HEK293 (cell line): Measurements from ENCODE around the gene SSBP1.

ENCODE experiments used
- CTCF ChIP-seq: fragments of 450-650 bp; formaldehyde crosslinking; IDR thresholded peaks from 2 replicates; pipeline ENCODE4 v1.5.1; 2016; ENCODE audit warnings: missing biosample characterization, missing genetic modification characterization
- ELK4 ChIP-seq: IDR thresholded peaks from 2 replicates; pipeline ENCODE4 v1.6.1; 2011; ENCODE audit warnings: mild to moderate bottlenecking, low read depth, low read length, borderline replicate concordance
- KLF1 ChIP-seq: fragments of 450-650 bp; formaldehyde crosslinking; IDR thresholded peaks from 2 replicates; pipeline ENCODE4 v1.5.1; 2016; ENCODE audit warnings: missing biosample characterization, missing genetic modification characterization
- YY1 ChIP-seq: fragments of 450-650 bp; formaldehyde crosslinking; IDR thresholded peaks from 2 replicates; pipeline ENCODE4 v1.5.1; 2018; ENCODE audit warnings: missing biosample characterization, missing genetic modification characterization
- ZBTB20 ChIP-seq: fragments of 450-650 bp; formaldehyde crosslinking; IDR thresholded peaks from 2 replicates; pipeline ENCODE4 v1.5.1; 2016; ENCODE audit warnings: missing biosample characterization, missing genetic modification characterization
- ZBTB26 ChIP-seq: fragments of 450-650 bp; formaldehyde crosslinking; optimal IDR thresholded peaks from 2 replicates; pipeline ENCODE3; 2016; ENCODE audit warnings: missing biosample characterization, mild to moderate bottlenecking, missing genetic modification characterization
- ZBTB49 ChIP-seq: fragments of 450-650 bp; formaldehyde crosslinking; IDR thresholded peaks from 2 replicates; pipeline ENCODE4 v1.5.1; 2016; ENCODE audit warnings: missing biosample characterization, missing genetic modification characterization, low read depth
- ZNF549 ChIP-seq: fragments of 450-650 bp; IDR thresholded peaks from 2 replicates; pipeline ENCODE4 v1.5.1; 2018; ENCODE audit warnings: missing biosample characterization, missing genetic modification characterization, mild to moderate bottlenecking, inconsistent platforms, moderate library complexity
- ZNF639 ChIP-seq: fragments of 450-650 bp; formaldehyde crosslinking; IDR thresholded peaks from 2 replicates; pipeline ENCODE4 v1.5.1; 2016; ENCODE audit warnings: missing biosample characterization, missing genetic modification characterization
- ZNF692 ChIP-seq: fragments of 450-650 bp; formaldehyde crosslinking; IDR thresholded peaks from 2 replicates; pipeline ENCODE4 v1.5.1; 2016; ENCODE audit warnings: missing biosample characterization, missing genetic modification characterization
- ZNF777 ChIP-seq: fragments of 450-650 bp; formaldehyde crosslinking; IDR thresholded peaks from 2 replicates; pipeline ENCODE4 v1.5.1; 2017; ENCODE audit warnings: missing biosample characterization, missing genetic modification characterization, borderline replicate concordance
- ZNF792 ChIP-seq: fragments of 450-650 bp; formaldehyde crosslinking; IDR thresholded peaks from 2 replicates; pipeline ENCODE4 v1.5.1; 2016; ENCODE audit warnings: missing biosample characterization, missing genetic modification characterization

GRCh38 chr7:141710301-141710700 is 27.9 kb upstream of the SSBP1 start:
- no peak for TF ChIP-seq CTCF
- no peak for TF ChIP-seq ZNF792 (tag by site-specific recombination)
- TF ChIP-seq ZNF692 (tag by site-specific recombination) = no peak
- no peak for TF ChIP-seq YY1 (tag by site-specific recombination)
- no peak for TF ChIP-seq ZNF639 (tag by site-specific recombination)
- no peak for TF ChIP-seq ZNF777
- no peak for TF ChIP-seq ZBTB20 (tag by site-specific recombination)
- no peak for TF ChIP-seq ELK4
- no peak for TF ChIP-seq ZBTB49 (tag by site-specific recombination)
- no peak for TF ChIP-seq ZNF549
- TF ChIP-seq KLF1 = no peak
- TF ChIP-seq ZBTB26 (tag by site-specific recombination) = no peak
